Right lobe of liver (tissue), 6 donors: ENCODE data around the gene EFR3B. TPM values are rescaled to one million over a fixed set of nuclear protein-coding genes. Genes with fewer than 3 reads are reported as not detected.

Experiments used
- ATAC-seq, 4 donors: fragments of 200-7000 bp; cut with Tn5 transposase; one replicate each; pipeline ENCODE4 v1.9.1; 2020; ENCODE audit warnings: mild to moderate bottlenecking in 4 of 4, moderate library complexity in 4 of 4
- DNase-seq, 3 donors: peaks; one replicate each; pipeline ENCODE4 v3.0.0-alpha.2; 2020
- H3K27ac ChIP-seq, 3 donors: fragments of 200-600 bp; one replicate each; pipeline ENCODE4 v1.8.0; 2022
- H3K27me3 ChIP-seq, 2 donors: fragments of 200-600 bp; one replicate each; pipeline ENCODE4 v1.8.0; 2022
- H3K36me3 ChIP-seq, 4 donors: fragments of 200-600 bp; sonication (generic) in 1 of 4; one replicate each; pipeline versions ENCODE4 v1.5.1 to v1.8.0; 2017 to 2022; ENCODE audit warnings: control low read depth in 1 of 4
- H3K4me1 ChIP-seq, 4 donors: fragments of 200-600 bp; sonication (generic) in 1 of 4; one replicate each; pipeline versions ENCODE4 v1.5.1 to v1.8.0; 2017 to 2022; ENCODE audit warnings: control low read depth in 1 of 4
- H3K4me3 ChIP-seq, 3 donors: fragments of 200-600 bp; one replicate each; pipeline ENCODE4 v1.8.0; 2022
- H3K9me3 ChIP-seq, 4 donors: fragments of 200-600 bp; sonication (generic) in 1 of 4; one replicate each; pipeline versions ENCODE4 v1.5.1 to v1.8.0; 2017 to 2022; ENCODE audit warnings: control low read depth in 1 of 4
- CTCF ChIP-seq, 4 donors: fragments of 200-600 bp in 3 of 4; fragments of 450-650 bp in 1 of 4; IDR thresholded peaks; one replicate each; pipeline versions ENCODE4 v1.5.1 to v1.8.0; 2016 to 2022; ENCODE audit warnings: antibody characterized with exemption in 4 of 4, mild to moderate bottlenecking in 2 of 4
- POLR2A ChIP-seq: fragments of 450-650 bp; IDR thresholded peaks from one replicate; pipeline ENCODE4 v1.6.1; 2017; ENCODE audit warnings: antibody characterized with exemption, mild to moderate bottlenecking
- WGBS: methylation state at CpG from one replicate; pipeline ENCODE4 v1.1.6; 2018; ENCODE audit warnings: low coverage, low lambda C conversion rate; ENCODE audit not compliant: insufficient coverage; ENCODE audit errors: missing lambda C conversion rate; 5-methylcytosine and 5-hydroxymethylcytosine counted together
- intact Hi-C, 2 donors: fragments of 100-400 bp; cut with DNase I; formaldehyde crosslinking; loops; one replicate each; pipeline versions ENCODE4 v1.11.2 to v1.14.1; 2022
- total RNA-seq, 6 experiments: library from RNA; depleted of rRNA in 2 of 6; stranded (reverse); fragments of >200 nt in 2 of 6; fragmentation: NEBNext Ultra II Directional in 3 of 6; extraction: Animal tissue kit (Norgen Biotek cat#: 25700) in 3 of 6; gene quantifications; one replicate each; pipeline versions ENCODE4 v1.1.0 to v1.2.4, GENCODE V29; 2016 to 2023
- donor health status: DM: no; HTN: yes; CAD: no.
- donor health status: DM: no; HTN: no; CAD: no.
- donor health status: DM: no; HTN: no; CAD: no.
- donor health status: DM: no; HTN: yes; CAD: no.
- donor health status: DM: no; HTN: yes; CAD: no.

EFR3B gene
- total RNA-seq, 6 experiments from 2014 or later: 0.12 to 0.33 (median 0.16) TPM; not detected in 1

DNA sequence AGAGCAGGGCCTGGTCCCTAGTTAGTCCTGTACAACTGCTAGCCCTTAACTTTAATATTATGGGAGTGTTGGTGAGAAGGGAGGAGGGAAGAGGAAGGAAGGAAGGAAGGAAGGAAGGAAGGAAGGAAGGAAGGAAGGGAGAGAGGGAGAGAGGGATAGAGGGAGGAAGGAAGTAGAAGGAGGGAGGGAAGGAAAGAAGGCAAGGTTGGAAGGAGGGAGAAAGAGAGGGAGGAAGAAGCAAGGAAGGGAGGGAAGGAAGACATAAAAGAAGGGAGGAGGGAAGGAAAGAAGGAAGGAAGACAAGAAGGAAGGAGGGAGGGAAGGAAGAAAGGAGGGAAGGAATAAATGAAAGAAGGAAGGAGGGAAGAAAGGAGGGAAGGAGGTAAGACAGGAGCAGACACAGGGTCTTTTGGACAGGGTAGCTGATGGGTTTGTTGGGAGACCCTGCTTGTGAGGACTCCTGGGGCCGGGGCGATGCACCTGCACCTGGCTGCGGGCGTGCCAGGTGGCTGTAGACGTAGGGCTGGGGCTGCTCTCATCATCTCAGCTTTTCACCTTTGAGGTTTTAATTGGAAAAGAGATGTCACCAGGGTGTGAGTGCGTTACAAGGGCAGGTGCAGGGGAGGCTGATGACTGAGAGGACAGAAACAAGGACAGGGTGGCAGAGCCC is 132.5 kb downstream of the EFR3B start:
- no peaks in the 10 kb centered on the region for H3K9me3 ChIP-seq
- ATAC-seq: no peak
- no peak overlapping the region for H3K27ac ChIP-seq
- TF ChIP-seq CTCF (IDR thresholded peaks at IDR 0.05) (no peak), POLR2A (no peak)
- 79% methylated on average over 3 of the region's 6 CpGs for WGBS
- H3K36me3 ChIP-seq: no peaks in the 10 kb centered on the region
- H3K4me3 ChIP-seq: no peak overlapping the region
- no peak for DNase-seq
- no peaks in the 10 kb centered on the region for H3K4me1 ChIP-seq
- H3K27me3 ChIP-seq: no peaks in the 10 kb centered on the region
- intact Hi-C loops: no loop called here

GRCh38 chr2:25176138-25176537 is 134.3 kb downstream of the EFR3B start:
- H3K36me3 ChIP-seq: no peaks in the 10 kb centered on the region
- H3K27me3 ChIP-seq: no peaks in the 10 kb centered on the region
- H3K9me3 ChIP-seq: no peaks in the 10 kb centered on the region
- H3K27ac ChIP-seq: no peak overlapping the region
- H3K4me1 ChIP-seq: no peaks in the 10 kb centered on the region
- intact Hi-C loops: no loop called here
- no peak overlapping the region for H3K4me3 ChIP-seq
- ATAC-seq (no peak), DNase-seq (no peak)
- WGBS: 57% methylated on average over 6 of the region's 6 CpGs
- TF ChIP-seq CTCF (IDR thresholded peaks at IDR 0.05): no peak
- TF ChIP-seq POLR2A: no peak

DNA sequence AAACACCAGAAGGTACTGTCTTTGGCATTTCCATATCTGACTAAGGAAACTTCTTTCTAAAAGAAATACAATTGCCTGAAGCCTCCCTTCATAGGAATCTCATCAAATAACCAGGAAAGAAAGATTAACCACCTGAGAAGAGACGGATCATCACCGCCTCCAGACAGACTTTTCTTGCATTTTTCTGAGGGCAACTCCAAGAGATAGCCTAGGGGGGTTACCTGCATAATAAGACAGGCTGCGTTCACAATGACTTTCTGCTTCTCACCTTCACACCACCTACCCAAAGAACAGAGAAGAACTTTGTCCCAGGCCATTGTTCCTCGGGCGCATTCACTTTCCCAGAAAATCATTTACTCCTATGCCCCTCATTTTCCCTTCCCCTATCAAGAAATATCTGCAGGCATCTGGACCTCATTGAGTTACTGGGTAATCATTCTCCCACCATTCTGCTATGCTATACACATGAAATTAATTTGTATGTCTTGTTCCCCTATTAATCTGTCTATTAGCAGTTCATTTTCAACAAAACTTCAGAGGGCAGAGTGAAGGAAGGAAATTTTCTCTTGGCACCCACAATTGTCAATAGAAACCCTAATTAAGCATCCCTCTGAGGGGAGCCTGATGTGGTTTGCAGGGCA is 134.8 kb downstream of the EFR3B start:
- Histone ChIP-seq H3K4me3 (no peak overlapping the region), H3K9me3 (no peaks in the 10 kb centered on the region), H3K4me1 (no peaks in the 10 kb centered on the region), H3K36me3 (no peaks in the 10 kb centered on the region), H3K27me3 (no peaks in the 10 kb centered on the region), H3K27ac (no peak overlapping the region)
- intact Hi-C loops: no loop called here
- 85% methylated on average over 3 of the region's 5 CpGs for WGBS
- DNase-seq (no peak), ATAC-seq (no peak)
- no peak for TF ChIP-seq CTCF (IDR thresholded peaks at IDR 0.05)
- no peak for TF ChIP-seq POLR2A

DNA sequence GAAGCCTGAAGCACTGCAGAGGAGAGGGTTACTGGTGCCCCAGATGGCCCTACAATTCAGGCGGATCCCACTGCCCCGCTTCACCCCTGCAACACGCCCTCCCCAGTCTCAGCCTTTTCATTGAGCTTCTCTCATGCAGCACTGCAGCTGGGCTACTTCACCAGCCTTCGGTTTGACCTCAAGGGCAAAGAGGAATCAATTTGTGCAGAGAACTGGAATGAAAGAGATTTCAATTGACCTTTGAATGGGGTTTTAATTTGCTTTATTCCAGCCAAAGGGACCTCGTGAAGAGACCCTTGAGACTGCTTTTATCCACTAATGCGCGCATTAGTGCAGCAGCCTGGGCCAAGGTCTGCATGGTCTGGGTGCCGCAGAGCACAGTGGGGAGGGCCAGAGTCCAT is 135.3 kb downstream of the EFR3B start:
- H3K4me3 ChIP-seq: no peak overlapping the region
- H3K27me3 ChIP-seq: no peaks in the 10 kb centered on the region
- no peaks in the 10 kb centered on the region for H3K36me3 ChIP-seq
- TF ChIP-seq CTCF (IDR thresholded peaks at IDR 0.05) (no peak), POLR2A (no peak)
- intact Hi-C loops: no loop called here
- no peaks in the 10 kb centered on the region for H3K4me1 ChIP-seq
- WGBS: 77% methylated on average over 4 of the region's 8 CpGs
- DNase-seq (no peak), ATAC-seq (no peak)
- H3K9me3 ChIP-seq: no peaks in the 10 kb centered on the region
- H3K27ac ChIP-seq: no peak overlapping the region
